ENCODE data around the gene RASA4B.
A peak's percentile ranks its signal among the peaks of the same experiment; 100 is the strongest.
"Not testable (repeated sequence)": the region's sequence is repeated elsewhere in the genome, so short reads cannot be mapped to it uniquely, and the experiment has no call there.

The RASA4B gene

GRCh38 chr7:102472126-102473041 is 45.2 kb downstream of the RASA4B start:
- no peak for DNase-seq

GRCh38 chr7:102471791-102472125 is 45.8 kb downstream of the RASA4B start:
- no peak for DNase-seq

GRCh38 chr7:102469972-102470825 is 47.4 kb downstream of the RASA4B start:
- DNase-seq: no peak

GRCh38 chr7:102469351-102469971 is 48.1 kb downstream of the RASA4B start:
- DNase-seq: no peak

- DNase-seq: no peak
Measured at GRCh38 chr7:102468478-102469350, 48.9 kb downstream of the RASA4B start.

GRCh38 chr7:102467581-102468477 is 49.7 kb downstream of the RASA4B start:
- no peak for DNase-seq

- DNase-seq: no peak
Measured at GRCh38 chr7:102466097-102466496, 51.5 kb downstream of the RASA4B start.

GRCh38 chr7:102464577-102465280 is 52.8 kb downstream of the RASA4B start, which contains the start of the genes ALKBH4 and LRWD1:
ALKBH4 (minus strand) TSS chr7:102464863; CDS start chr7:102464836, 27 bp downstream.
LRWD1 (plus strand) TSS chr7:102464984; CDS start chr7:102465081, 97 bp downstream.
- DNase-seq: peak; percentile 92

GRCh38 chr7:102463841-102464576 is 53.6 kb downstream of the RASA4B start:
- no peak for DNase-seq

GRCh38 chr7:102460467-102460866 is 57.1 kb downstream of the RASA4B start:
- DNase-seq: no peak

GRCh38 chr7:102459221-102459844 is 58.2 kb downstream of the RASA4B start:
- DNase-seq: no peak

- DNase-seq: no peak
Measured at GRCh38 chr7:102457352-102457924, 60.1 kb downstream of the RASA4B start.

GRCh38 chr7:102456327-102456726 is 61.2 kb downstream of the RASA4B start:
- DNase-seq: no peak

GRCh38 chr7:102455596-102455995 is 62.0 kb downstream of the RASA4B start:
- no peak for DNase-seq

- DNase-seq: not testable (repeated sequence)
Measured at GRCh38 chr7:102454932-102455331, 62.6 kb downstream of the RASA4B start.

GRCh38 chr7:102454468-102454867 is 63.1 kb downstream of the RASA4B start:
- no peak for DNase-seq

- no peak for DNase-seq
Measured at GRCh38 chr7:102453319-102453718, 64.3 kb downstream of the RASA4B start.

- no peak for DNase-seq
Measured at GRCh38 chr7:102452451-102452850, 65.1 kb downstream of the RASA4B start.
